ENCODE measurements around the gene RELN. TPM values are rescaled to one million over a fixed set of nuclear protein-coding genes. Genes with fewer than 3 reads are reported as not detected.
A peak's percentile ranks its signal among the peaks of the same experiment; 100 is the strongest.

Gene RELN
- total and polyA plus RNA-seq, 9 of the 15 experiments (the other 6 are each of a cell fraction or from before 2014, with no cell fraction given) = 12.9 to 43.2 (median 18.1) TPM

GRCh38 chr7:103474956-103475355, 514.5 kb downstream of the RELN start (continued):
- 0 out of 4 replicates have a peak, but pooled peaks of 1 of the 2 experiments have one; percentile 10 for TF ChIP-seq FOXA3 (CRISPR knock-in tag; conservative IDR thresholded peaks at IDR 0.05 in 1 of 2, IDR thresholded peaks at IDR 0.05 in 1 of 2)
- no peak for TF ChIP-seq ZNF253 (CRISPR knock-in tag; conservative IDR thresholded peaks at IDR 0.05)
- TF ChIP-seq, protein P1, sequence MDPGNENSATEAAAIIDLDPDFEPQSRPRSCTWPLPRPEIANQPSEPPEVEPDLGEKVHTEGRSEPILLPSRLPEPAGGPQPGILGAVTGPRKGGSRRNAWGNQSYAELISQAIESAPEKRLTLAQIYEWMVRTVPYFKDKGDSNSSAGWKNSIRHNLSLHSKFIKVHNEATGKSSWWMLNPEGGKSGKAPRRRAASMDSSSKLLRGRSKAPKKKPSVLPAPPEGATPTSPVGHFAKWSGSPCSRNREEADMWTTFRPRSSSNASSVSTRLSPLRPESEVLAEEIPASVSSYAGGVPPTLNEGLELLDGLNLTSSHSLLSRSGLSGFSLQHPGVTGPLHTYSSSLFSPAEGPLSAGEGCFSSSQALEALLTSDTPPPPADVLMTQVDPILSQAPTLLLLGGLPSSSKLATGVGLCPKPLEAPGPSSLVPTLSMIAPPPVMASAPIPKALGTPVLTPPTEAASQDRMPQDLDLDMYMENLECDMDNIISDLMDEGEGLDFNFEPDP (CRISPR knock-in tag; IDR thresholded peaks at IDR 0.05) = no peak
- no peak for TF ChIP-seq POLR2B (IDR thresholded peaks at IDR 0.05; ENCODE audit: low read depth, partially characterized antibody)
- TF ChIP-seq E2F3 (CRISPR knock-in tag; IDR thresholded peaks at IDR 0.05) = no peak
- no peak for TF ChIP-seq SETDB1 (IDR thresholded peaks at IDR 0.05; ENCODE audit: low read length)

DNA sequence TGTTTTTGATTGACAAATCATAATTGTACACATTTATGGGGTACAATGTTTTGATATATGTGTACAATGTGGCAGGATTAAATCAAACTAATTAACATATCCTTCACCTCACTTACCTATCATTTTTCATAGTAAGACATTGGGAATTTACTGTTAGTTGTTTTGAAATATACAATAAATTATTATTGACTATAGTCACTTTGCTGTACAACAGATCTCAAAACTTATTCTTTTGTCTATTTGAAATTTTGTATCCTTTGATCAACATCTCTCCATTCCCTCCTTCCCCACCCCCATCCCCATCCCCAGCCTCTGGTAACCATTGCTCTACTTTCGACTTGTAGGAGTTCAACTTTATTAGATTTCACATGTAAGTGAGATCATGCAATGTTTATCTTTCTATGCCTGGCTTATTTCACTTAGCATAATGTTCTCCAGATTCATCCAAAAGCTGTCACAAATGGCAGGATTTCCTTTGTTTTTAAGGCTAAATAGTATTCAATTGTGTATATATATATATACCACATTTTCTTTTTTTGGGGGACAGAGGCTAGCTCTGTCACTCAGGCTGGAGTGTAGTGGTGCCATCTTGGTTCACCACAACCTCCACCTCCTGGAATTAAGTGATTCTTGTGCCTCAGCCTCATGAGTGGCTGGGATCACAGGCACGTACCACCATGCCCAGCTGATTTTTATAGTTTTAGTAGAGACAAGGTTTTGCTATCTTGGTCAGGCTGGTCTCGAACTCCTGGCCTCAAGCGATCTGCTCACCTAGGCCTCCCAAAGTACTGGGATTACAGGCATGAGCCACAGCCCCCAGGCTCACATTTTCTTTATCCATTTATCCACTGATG, 520.1 kb downstream of the RELN start:
- ChIA-PET POLR2A (no interaction called here), CTCF (ENCODE audit: low intra/inter-chr PET ratio) (no interaction called here)
- intact Hi-C loops (cut with micrococcal nuclease) (no loop called here), in situ Hi-C loops (cut with MboI) (no loop called here)
- ATAC-seq (no peak), FAIRE-seq (no peak), DNase-seq (ENCODE audit: extremely low read depth in 1 of 4, low spot score in 3 of 4) (no peak)
- Histone ChIP-seq H3K4me2 (ENCODE audit: insufficient read depth, low read length) (no peak overlapping the region), H2AFZ (ENCODE audit: low read depth, low read length) (no peak overlapping the region), H3K9me1 (ENCODE audit: control insufficient read depth, insufficient read depth, low read length) (no peaks in the 10 kb centered on the region), H3K9me3 (replicated peaks; ENCODE audit: control insufficient read depth, insufficient read depth, low read depth, low read length) (no peaks in the 10 kb centered on the region), H4K20me1 (replicated peaks; ENCODE audit: control insufficient read depth, insufficient read depth, low read length) (no peaks in the 10 kb centered on the region), H3K27me3 (ENCODE audit: control insufficient read depth in 2 of 2, insufficient read depth in 2 of 2, low read length in 2 of 2) (no peaks in the 10 kb centered on the region; a peak in 1 of 5 replicates), H3K9ac (ENCODE audit: insufficient read depth in 1 of 2, low read depth in 2 of 2, low read length in 2 of 2) (no peak overlapping the region), H3K36me3 (ENCODE audit: control insufficient read depth, insufficient read depth, low read length) (no peaks in the 10 kb centered on the region; the same call in 2 of the 3 replicates), H3K79me2 (ENCODE audit: control insufficient read depth, insufficient read depth, low read length) (no peaks in the 10 kb centered on the region), H3K27ac (ENCODE audit: extremely low read depth, low read depth, low read length) (no peak overlapping the region), H3K4me3 (no peak overlapping the region), H3K4me1 (replicated peaks in 1 of 2; ENCODE audit: control insufficient read depth in 2 of 2, insufficient read depth in 2 of 2, low read length in 2 of 2) (no peaks in the 10 kb centered on the region)
- no TSS peak for BruUV-seq (replicated peaks)
- WGBS (ENCODE audit: insufficient coverage, low coverage, missing lambda C conversion rate) = 14% methylated on average over 4 of the region's 4 CpGs
- TF ChIP-seq HNRNPK (IDR thresholded peaks at IDR 0.05; ENCODE audit: low read depth, low read length, poor library complexity, severe bottlenecking) (peak; percentile 39), HEY1 (CRISPR knock-in tag; IDR thresholded peaks at IDR 0.05; ENCODE audit: borderline replicate concordance) (no peak)
